ENCODE results near the gene CAPZB. TPM values are rescaled to one million over a fixed set of nuclear protein-coding genes. Genes with fewer than 3 reads are reported as not detected.
A peak's percentile ranks its signal among the peaks of the same experiment; 100 is the strongest.

The CAPZB gene
- total and polyA plus RNA-seq, 2 experiments from 2014 or later: 229 to 494 TPM

GRCh38 chr1:19439464-19440171, 45.7 kb downstream of the CAPZB start:
- no peak for TF ChIP-seq EZH2 (IDR thresholded peaks at IDR 0.05; ENCODE audit: insufficient read depth, poor library complexity, severe bottlenecking)
- no peak for TF ChIP-seq EZH2phosphoT487 (IDR thresholded peaks at IDR 0.05; ENCODE audit: insufficient read depth, low read depth)
- DNase-seq: peak; percentile 51
- H3K9ac ChIP-seq: peak overlapping the region; percentile 63; the same call in 1 of the 2 replicates
- 44 to 52% methylated on average over 13 of the region's 13 CpGs for WGBS, 2 experiments (ENCODE audit: low coverage in 1 of 2, low lambda C conversion rate in 2 of 2, missing lambda C conversion rate in 2 of 2)
- H3K79me2 ChIP-seq (ENCODE audit: insufficient read depth): peaks cover 99% of the 10 kb centered on the region
- no peak overlapping the region for H3K4me2 ChIP-seq (ENCODE audit: unreplicated experiment)
- peaks cover 59% of the 10 kb centered on the region for H3F3A ChIP-seq (ENCODE audit: insufficient read depth)
- no peak overlapping the region for H2AFZ ChIP-seq
- no peaks in the 10 kb centered on the region for H4K20me1 ChIP-seq (ENCODE audit: insufficient read depth)
- no peaks in the 10 kb centered on the region for H3K27me3 ChIP-seq (replicated peaks; ENCODE audit: insufficient read depth)
- H3K36me3 ChIP-seq (ENCODE audit: low read depth): peaks cover 4% of the 10 kb centered on the region; the same call in 1 of the 2 replicates
- H3K4me1 ChIP-seq (ENCODE audit: insufficient read depth): peaks cover 89% of the 10 kb centered on the region
- no peaks in the 10 kb centered on the region for H3K9me3 ChIP-seq (ENCODE audit: low read depth)
- peak overlapping the region; percentile 90 for H3K27ac ChIP-seq
- H3K4me3 ChIP-seq: no peak overlapping the region
- in situ Hi-C loops (cut with MboI): no loop called here
- H3K9me2 ChIP-seq (ENCODE audit: insufficient read depth): no peaks in the 10 kb centered on the region

DNA sequence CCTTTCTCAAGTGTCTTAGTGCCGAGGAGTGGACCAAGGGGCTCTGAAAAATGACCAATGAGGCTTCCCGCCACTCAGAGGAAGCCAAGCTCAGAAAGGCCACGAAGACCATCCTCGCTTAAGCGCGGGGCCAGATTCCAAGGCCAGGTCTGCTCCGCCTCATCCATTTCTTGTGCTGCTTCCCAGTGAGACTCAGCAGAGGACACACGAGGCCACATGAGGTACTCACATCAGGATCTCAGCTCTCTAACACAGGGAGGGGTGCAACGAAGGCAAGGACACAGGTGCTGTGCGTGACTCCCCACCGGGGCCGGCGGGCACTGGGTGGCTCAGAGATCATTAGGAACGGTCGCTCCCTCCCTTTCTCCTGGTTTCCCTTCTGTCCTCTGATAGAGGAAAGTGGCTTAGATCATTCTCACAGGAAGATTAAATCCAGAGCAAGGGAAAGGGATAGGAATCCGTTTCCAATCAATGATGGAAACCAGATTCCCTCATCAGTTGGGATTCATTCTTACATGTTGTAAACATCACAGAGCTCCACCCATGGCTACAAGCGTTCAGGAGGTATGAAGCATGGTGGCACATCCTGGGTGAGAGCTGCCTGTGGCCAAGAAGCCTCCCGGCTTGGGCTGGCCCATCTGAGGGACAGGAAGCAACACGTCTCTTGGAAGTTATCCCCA, 46.7 kb downstream of the CAPZB start:
- WGBS, 2 experiments (ENCODE audit: low coverage in 1 of 2, low lambda C conversion rate in 2 of 2, missing lambda C conversion rate in 2 of 2): 26 to 31% methylated on average over 19 of the region's 19 CpGs
- DNase-seq: peak; percentile 56
- Histone ChIP-seq H4K20me1 (ENCODE audit: insufficient read depth) (no peaks in the 10 kb centered on the region), H3K36me3 (ENCODE audit: low read depth) (peaks cover 4% of the 10 kb centered on the region; the same call in 1 of the 2 replicates), H3F3A (ENCODE audit: insufficient read depth) (peaks cover 69% of the 10 kb centered on the region), H3K9me2 (ENCODE audit: insufficient read depth) (no peaks in the 10 kb centered on the region), H3K4me2 (ENCODE audit: unreplicated experiment) (peak overlapping the region; percentile 10), H2AFZ (no peak overlapping the region), H3K4me3 (no peak overlapping the region), H3K27ac (peak overlapping the region; percentile 90), H3K4me1 (ENCODE audit: insufficient read depth) (peaks cover 99% of the 10 kb centered on the region), H3K9me3 (ENCODE audit: low read depth) (no peaks in the 10 kb centered on the region), H3K79me2 (ENCODE audit: insufficient read depth) (peaks cover 99% of the 10 kb centered on the region), H3K27me3 (replicated peaks; ENCODE audit: insufficient read depth) (no peaks in the 10 kb centered on the region), H3K9ac (peak overlapping the region; percentile 63)
- in situ Hi-C loops (cut with MboI): no loop called here
- TF ChIP-seq EZH2phosphoT487 (IDR thresholded peaks at IDR 0.05; ENCODE audit: insufficient read depth, low read depth): no peak
- TF ChIP-seq EZH2 (IDR thresholded peaks at IDR 0.05; ENCODE audit: insufficient read depth, poor library complexity, severe bottlenecking): no peak

DNA sequence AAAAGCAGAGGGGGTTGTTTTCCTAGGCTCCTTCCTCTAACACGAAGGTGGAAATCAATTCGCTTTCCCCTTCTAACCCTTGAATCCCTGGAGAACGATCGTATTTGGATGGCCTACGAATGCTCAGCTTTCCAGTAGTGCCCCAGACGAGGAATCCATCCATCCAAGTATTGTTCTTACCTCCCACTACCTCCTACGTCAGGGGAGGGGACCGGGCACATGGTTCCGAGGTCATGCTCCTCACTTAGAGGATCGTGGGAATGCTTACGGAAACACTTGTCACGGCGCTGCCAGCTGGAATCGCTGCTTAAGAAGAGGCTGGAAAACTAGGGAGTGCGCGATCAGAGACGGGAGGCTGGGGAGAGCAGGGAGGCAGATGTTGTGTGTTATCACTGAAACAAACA, 47.4 kb downstream of the CAPZB start:
- Histone ChIP-seq H4K20me1 (ENCODE audit: insufficient read depth) (no peaks in the 10 kb centered on the region), H3K79me2 (ENCODE audit: insufficient read depth) (peaks cover 99% of the 10 kb centered on the region), H2AFZ (no peak overlapping the region), H3K9me3 (ENCODE audit: low read depth) (no peaks in the 10 kb centered on the region), H3K27me3 (replicated peaks; ENCODE audit: insufficient read depth) (no peaks in the 10 kb centered on the region), H3K4me3 (no peak overlapping the region), H3K27ac (peak overlapping the region; percentile 90), H3K4me1 (ENCODE audit: insufficient read depth) (peaks cover 100% of the 10 kb centered on the region), H3K9ac (peak overlapping the region; percentile 63), H3K9me2 (ENCODE audit: insufficient read depth) (no peaks in the 10 kb centered on the region), H3K4me2 (ENCODE audit: unreplicated experiment) (peak overlapping the region; percentile 10), H3K36me3 (ENCODE audit: low read depth) (peaks cover 4% of the 10 kb centered on the region; the same call in 1 of the 2 replicates), H3F3A (ENCODE audit: insufficient read depth) (peaks cover 77% of the 10 kb centered on the region)
- WGBS, 2 experiments (ENCODE audit: low coverage in 1 of 2, low lambda C conversion rate in 2 of 2, missing lambda C conversion rate in 2 of 2): 33 to 34% methylated on average over 17 of the region's 17 CpGs
- DNase-seq: no peak
- no peak for TF ChIP-seq EZH2 (IDR thresholded peaks at IDR 0.05; ENCODE audit: insufficient read depth, poor library complexity, severe bottlenecking)
- no peak for TF ChIP-seq EZH2phosphoT487 (IDR thresholded peaks at IDR 0.05; ENCODE audit: insufficient read depth, low read depth)
- in situ Hi-C loops (cut with MboI): no loop called here

GRCh38 chr1:19436716-19437476, 48.4 kb downstream of the CAPZB start:
- H3K9ac ChIP-seq: peak overlapping the region; percentile 63
- no peaks in the 10 kb centered on the region for H4K20me1 ChIP-seq (ENCODE audit: insufficient read depth)
- peaks cover 99% of the 10 kb centered on the region for H3K79me2 ChIP-seq (ENCODE audit: insufficient read depth)
- peaks cover 95% of the 10 kb centered on the region for H3K4me1 ChIP-seq (ENCODE audit: insufficient read depth)
- peak overlapping the region; percentile 53 for H3K4me2 ChIP-seq (ENCODE audit: unreplicated experiment)
- H3K9me2 ChIP-seq (ENCODE audit: insufficient read depth): no peaks in the 10 kb centered on the region
- peak overlapping the region; percentile 13; the same call in 1 of the 2 replicates for H3K4me3 ChIP-seq
- DNase-seq: peak; percentile 66
- H2AFZ ChIP-seq: no peak overlapping the region
- peaks cover 81% of the 10 kb centered on the region for H3F3A ChIP-seq (ENCODE audit: insufficient read depth)
- 58 to 59% methylated on average over 8 of the region's 8 CpGs for WGBS, 2 experiments (ENCODE audit: low coverage in 1 of 2, low lambda C conversion rate in 2 of 2, missing lambda C conversion rate in 2 of 2)
- in situ Hi-C loops (cut with MboI): no loop called here
- H3K9me3 ChIP-seq (ENCODE audit: low read depth): no peaks in the 10 kb centered on the region
- peak overlapping the region; percentile 90 for H3K27ac ChIP-seq
- peaks cover 4% of the 10 kb centered on the region; the same call in 1 of the 2 replicates for H3K36me3 ChIP-seq (ENCODE audit: low read depth)
- TF ChIP-seq EZH2phosphoT487 (IDR thresholded peaks at IDR 0.05; ENCODE audit: insufficient read depth, low read depth) (no peak), EZH2 (IDR thresholded peaks at IDR 0.05; ENCODE audit: insufficient read depth, poor library complexity, severe bottlenecking) (no peak)
- H3K27me3 ChIP-seq (replicated peaks; ENCODE audit: insufficient read depth): no peaks in the 10 kb centered on the region
